Neuronal stem cell (in vitro differentiated cells): ENCODE measurements around the gene HOXD13.

Experiments
- DNase-seq: peaks from one replicate; pipeline ENCODE4 v3.0.0-alpha.2; 2013; ENCODE audit warnings: low spot score
- H2AFZ ChIP-seq: one replicate; pipeline ENCODE4 v1.6.1; 2013; ENCODE audit warnings: mild to moderate bottlenecking, low read length, inconsistent platforms
- H2AK5ac ChIP-seq: 2 replicates; pipeline ENCODE4 v1.6.1; 2013; ENCODE audit warnings: low read depth, mild to moderate bottlenecking, inconsistent platforms, low read length, moderate library complexity, mixed read lengths
- H2BK120ac ChIP-seq: 2 replicates; pipeline ENCODE4 v1.6.1; 2013; ENCODE audit warnings: low read depth, mild to moderate bottlenecking, inconsistent platforms, low read length, moderate library complexity, mixed read lengths
- H2BK12ac ChIP-seq: one replicate; pipeline ENCODE4 v1.6.1; 2013; ENCODE audit warnings: low read length, inconsistent platforms
- H2BK15ac ChIP-seq: 2 replicates; pipeline ENCODE4 v1.6.1; 2013; ENCODE audit warnings: mild to moderate bottlenecking, low read length, inconsistent platforms, mixed read lengths
- H2BK5ac ChIP-seq: one replicate; pipeline ENCODE4 v1.6.1; 2013; ENCODE audit warnings: inconsistent platforms, mild to moderate bottlenecking, low read length, moderate library complexity
- H3K14ac ChIP-seq: one replicate; pipeline ENCODE4 v1.6.1; 2013; ENCODE audit warnings: low read length, inconsistent platforms
- H3K18ac ChIP-seq: 2 replicates; pipeline ENCODE4 v1.6.1; 2013; ENCODE audit warnings: low read length, inconsistent platforms
- H3K23ac ChIP-seq: 2 replicates; pipeline ENCODE4 v1.6.1; 2013; ENCODE audit warnings: low read depth, mild to moderate bottlenecking, mixed read lengths, low read length, inconsistent platforms; ENCODE audit not compliant: poor library complexity
- H3K27ac ChIP-seq: replicated peaks from 3 replicates; pipeline ENCODE4 v1.5.1; 2013; ENCODE audit warnings: low read length, inconsistent platforms
- H3K27me3 ChIP-seq, 3 experiments: 2 replicates each; pipeline ENCODE4 v1.6.1; 2013; ENCODE audit warnings: low read length in 3 of 3, mild to moderate bottlenecking in 2 of 3, inconsistent platforms in 1 of 3, low read depth in 1 of 3, mixed read lengths in 1 of 3, moderate library complexity in 1 of 3; ENCODE audit not compliant: control insufficient read depth in 3 of 3, insufficient read depth in 3 of 3
- H3K36me3 ChIP-seq, 2 donors: replicated peaks in 1 of 2; 2 replicates each; pipeline ENCODE4 v1.6.1; 2013; ENCODE audit warnings: low read length in 2 of 2; ENCODE audit not compliant: control insufficient read depth in 2 of 2, insufficient read depth in 2 of 2
- H3K4ac ChIP-seq: 2 replicates; pipeline ENCODE4 v1.6.1; 2013; ENCODE audit warnings: inconsistent platforms, mild to moderate bottlenecking, low read length, moderate library complexity
- H3K4me1 ChIP-seq, 2 donors: 1 replicate in 1 of 2; 2 replicates in 1 of 2; pipeline ENCODE4 v1.6.1; 2013; ENCODE audit warnings: low read length in 2 of 2, low read depth in 1 of 2; ENCODE audit not compliant: control insufficient read depth in 2 of 2, insufficient read depth in 1 of 2
- H3K4me2 ChIP-seq: one replicate; pipeline ENCODE4 v1.6.1; 2013; ENCODE audit warnings: mild to moderate bottlenecking, low read length, inconsistent platforms; ENCODE audit not compliant: insufficient read depth, poor library complexity, severe bottlenecking
- H3K4me3 ChIP-seq, 2 donors: 2 replicates each; pipeline ENCODE4 v1.5.1; 2013; ENCODE audit warnings: low read length in 2 of 2, mild to moderate bottlenecking in 2 of 2, inconsistent platforms in 1 of 2, moderate library complexity in 1 of 2
- H3K79me1 ChIP-seq: one replicate; pipeline ENCODE4 v1.6.1; 2013; ENCODE audit warnings: low read depth, mild to moderate bottlenecking, inconsistent platforms, low read length, moderate library complexity
- H3K9ac ChIP-seq: one replicate; pipeline ENCODE4 v1.6.1; 2013; ENCODE audit warnings: mild to moderate bottlenecking, low read depth, low read length, inconsistent platforms; ENCODE audit not compliant: poor library complexity
- H3K9me3 ChIP-seq, 2 donors: replicated peaks in 1 of 2; 2 replicates each; pipeline versions ENCODE3 to v1.6.1; 2013; ENCODE audit warnings: low read length in 2 of 2, mild to moderate bottlenecking in 2 of 2, inconsistent platforms in 1 of 2, low read depth in 1 of 2, mixed read lengths in 1 of 2, moderate library complexity in 1 of 2; ENCODE audit not compliant: control insufficient read depth in 2 of 2, insufficient read depth in 1 of 2
- H4K8ac ChIP-seq: one replicate; pipeline ENCODE4 v1.6.1; 2013; ENCODE audit warnings: low read depth, mild to moderate bottlenecking, inconsistent platforms, low read length, moderate library complexity
- H4K91ac ChIP-seq: one replicate; pipeline ENCODE4 v1.6.1; 2013; ENCODE audit warnings: low read length, low read depth, mild to moderate bottlenecking, inconsistent platforms; ENCODE audit not compliant: poor library complexity
- WGBS, 2 donors: extraction: QIAGEN DNeasy Blood & Tissue Kit; methylation state at CpG; one replicate each; pipeline ENCODE4 v1.1.7; 2013; ENCODE audit warnings: missing lambda C conversion rate in 2 of 2, mixed read lengths in 1 of 2; ENCODE audit not compliant: insufficient read length in 2 of 2, insufficient replicate concordance in 1 of 2; ENCODE audit errors: extremely low coverage in 2 of 2; 5-methylcytosine and 5-hydroxymethylcytosine counted together

The HOXD13 gene

GRCh38 chr2:176136374-176137251, 44.1 kb downstream of the HOXD13 start:
- no CpG with 5 or more reads among the region's 71 CpGs for WGBS, 2 donors
- H4K91ac ChIP-seq, result no peak overlapping the region
- H3K27ac ChIP-seq, result no peak overlapping the region
- H3K4me2 ChIP-seq, result peak overlapping the region; percentile 59
- no peak for DNase-seq
- no peak overlapping the region for H3K4ac ChIP-seq
- no peak overlapping the region for H3K9ac ChIP-seq
- H3K23ac ChIP-seq, result peak overlapping the region; percentile 28
- no peak overlapping the region for H2BK120ac ChIP-seq
- peaks cover 9 to 17% of the 10 kb centered on the region in 2 donors for H3K9me3 ChIP-seq
- peak overlapping the region; percentile 86 for H2AFZ ChIP-seq
- H3K27me3 ChIP-seq, result peaks cover 38 to 97% (median 94%) of the 10 kb centered on the region in 3 experiments
- H3K4me3 ChIP-seq, result peak overlapping the region in 1 of 2 donors; percentile 6
- no peaks in the 10 kb centered on the region for H3K79me1 ChIP-seq
- H2BK12ac ChIP-seq, result no peak overlapping the region
- H4K8ac ChIP-seq, result no peak overlapping the region
- H3K36me3 ChIP-seq, result no peaks in the 10 kb centered on the region
- H2BK15ac ChIP-seq, result no peak overlapping the region
- no peak overlapping the region for H3K14ac ChIP-seq
- no peak overlapping the region for H2AK5ac ChIP-seq
- no peak overlapping the region for H3K18ac ChIP-seq
- no peak overlapping the region for H2BK5ac ChIP-seq
- H3K4me1 ChIP-seq, result peaks cover 0 to 2% of the 10 kb centered on the region in 2 donors

- Histone ChIP-seq H3K9ac (no peak overlapping the region), H2BK5ac (no peak overlapping the region), H3K18ac (no peak overlapping the region), H2BK12ac (no peak overlapping the region), H3K9me3 (peaks cover 9 to 17% of the 10 kb centered on the region in 2 donors), H3K23ac (no peak overlapping the region), H3K14ac (no peak overlapping the region), H3K4me3 (no peak overlapping the region), H3K4me1 (peaks cover 0 to 2% of the 10 kb centered on the region in 2 donors), H3K4ac (no peak overlapping the region), H2BK15ac (no peak overlapping the region), H4K8ac (no peak overlapping the region), H3K4me2 (no peak overlapping the region), H2BK120ac (no peak overlapping the region), H4K91ac (no peak overlapping the region), H2AK5ac (no peak overlapping the region), H3K27me3 (peaks cover 38 to 97% (median 95%) of the 10 kb centered on the region in 3 experiments), H3K27ac (no peak overlapping the region), H3K36me3 (no peaks in the 10 kb centered on the region), H2AFZ (no peak overlapping the region), H3K79me1 (no peaks in the 10 kb centered on the region)
- DNase-seq, result no peak
- no CpG with 5 or more reads among the region's 2 CpGs for WGBS, 2 donors
Measured at GRCh38 chr2:176137252-176137580, 44.7 kb downstream of the HOXD13 start.

DNA sequence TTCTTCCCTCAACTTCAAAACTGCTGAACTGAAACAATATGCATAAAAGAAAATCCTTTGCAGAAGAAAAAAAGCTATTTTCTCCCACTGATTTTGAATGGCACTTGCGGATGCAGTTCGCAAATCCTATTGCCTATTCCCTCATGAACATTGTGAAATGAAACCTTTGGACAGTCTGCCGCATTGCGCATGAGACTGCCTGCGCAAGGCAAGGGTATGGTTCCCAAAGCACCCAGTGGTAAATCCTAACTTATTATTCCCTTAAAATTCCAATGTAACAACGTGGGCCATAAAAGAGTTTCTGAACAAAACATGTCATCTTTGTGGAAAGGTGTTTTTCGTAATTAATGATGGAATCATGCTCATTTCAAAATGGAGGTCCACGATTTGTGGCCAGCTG, 45.4 kb downstream of the HOXD13 start:
- Histone ChIP-seq H2AFZ (no peak overlapping the region), H3K79me1 (no peaks in the 10 kb centered on the region), H3K23ac (no peak overlapping the region), H2BK15ac (no peak overlapping the region), H3K4ac (no peak overlapping the region), H4K8ac (no peak overlapping the region), H4K91ac (no peak overlapping the region), H3K9me3 (peaks cover 9 to 17% of the 10 kb centered on the region in 2 donors), H3K4me1 (peaks cover 0 to 2% of the 10 kb centered on the region in 2 donors), H3K27me3 (peaks cover 38 to 97% (median 95%) of the 10 kb centered on the region in 3 experiments), H3K18ac (no peak overlapping the region), H2AK5ac (no peak overlapping the region), H3K9ac (no peak overlapping the region), H3K14ac (no peak overlapping the region), H2BK120ac (no peak overlapping the region), H3K4me3 (no peak overlapping the region), H2BK12ac (no peak overlapping the region), H3K27ac (no peak overlapping the region), H2BK5ac (no peak overlapping the region), H3K4me2 (no peak overlapping the region), H3K36me3 (no peaks in the 10 kb centered on the region)
- WGBS, 2 donors, result no CpG with 5 or more reads among the region's 8 CpGs
- DNase-seq, result no peak

DNA sequence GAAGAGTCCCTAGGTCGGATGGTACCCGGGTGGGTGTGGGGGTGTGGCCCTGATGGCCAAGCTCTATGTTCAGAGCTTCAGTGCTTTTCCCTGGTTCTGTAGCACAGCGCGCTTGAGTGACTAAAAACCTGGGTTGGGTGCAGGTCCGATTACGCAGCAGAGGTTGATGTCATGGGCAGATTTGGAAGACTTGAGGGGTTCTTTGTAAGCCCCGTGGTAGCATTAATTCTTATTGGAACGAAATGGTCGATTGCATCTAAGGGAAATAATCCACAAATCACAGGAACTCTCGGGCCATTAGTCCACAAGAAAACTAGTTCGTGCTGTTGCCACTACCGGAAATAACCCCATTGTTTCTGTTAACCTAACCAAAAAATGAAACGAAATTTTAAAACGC, 46.0 kb downstream of the HOXD13 start:
- H2BK15ac ChIP-seq, result no peak overlapping the region
- no peaks in the 10 kb centered on the region for H3K79me1 ChIP-seq
- WGBS, 2 donors, result no CpG with 5 or more reads among the region's 14 CpGs
- no peak overlapping the region for H3K9ac ChIP-seq
- no peak overlapping the region for H2AFZ ChIP-seq
- H3K14ac ChIP-seq, result no peak overlapping the region
- H3K4me2 ChIP-seq, result no peak overlapping the region
- no peak overlapping the region for H2AK5ac ChIP-seq
- H3K18ac ChIP-seq, result no peak overlapping the region
- no peak overlapping the region for H4K8ac ChIP-seq
- H3K4me1 ChIP-seq, result peaks cover 0 to 2% of the 10 kb centered on the region in 2 donors
- H3K23ac ChIP-seq, result no peak overlapping the region
- no peak overlapping the region for H2BK12ac ChIP-seq
- H3K4me3 ChIP-seq, result no peak overlapping the region
- H3K4ac ChIP-seq, result no peak overlapping the region
- H3K27me3 ChIP-seq, result peaks cover 36 to 97% (median 95%) of the 10 kb centered on the region in 3 experiments
- no peak for DNase-seq
- H2BK5ac ChIP-seq, result no peak overlapping the region
- H2BK120ac ChIP-seq, result no peak overlapping the region
- H3K36me3 ChIP-seq, result no peaks in the 10 kb centered on the region
- H3K9me3 ChIP-seq, result peaks cover 9 to 17% of the 10 kb centered on the region in 2 donors
- H3K27ac ChIP-seq, result no peak overlapping the region
- no peak overlapping the region for H4K91ac ChIP-seq
